Activated CD4-positive, alpha-beta T cell treated with anti-CD3 and anti-CD28 coated beads for 48 hours (primary cell): ENCODE data around the gene IGF2R.

ENCODE experiments used
- DNase-seq: peaks from one replicate; pipeline ENCODE4 v3.0.0-alpha.2; 2020

The IGF2R gene

DNA sequence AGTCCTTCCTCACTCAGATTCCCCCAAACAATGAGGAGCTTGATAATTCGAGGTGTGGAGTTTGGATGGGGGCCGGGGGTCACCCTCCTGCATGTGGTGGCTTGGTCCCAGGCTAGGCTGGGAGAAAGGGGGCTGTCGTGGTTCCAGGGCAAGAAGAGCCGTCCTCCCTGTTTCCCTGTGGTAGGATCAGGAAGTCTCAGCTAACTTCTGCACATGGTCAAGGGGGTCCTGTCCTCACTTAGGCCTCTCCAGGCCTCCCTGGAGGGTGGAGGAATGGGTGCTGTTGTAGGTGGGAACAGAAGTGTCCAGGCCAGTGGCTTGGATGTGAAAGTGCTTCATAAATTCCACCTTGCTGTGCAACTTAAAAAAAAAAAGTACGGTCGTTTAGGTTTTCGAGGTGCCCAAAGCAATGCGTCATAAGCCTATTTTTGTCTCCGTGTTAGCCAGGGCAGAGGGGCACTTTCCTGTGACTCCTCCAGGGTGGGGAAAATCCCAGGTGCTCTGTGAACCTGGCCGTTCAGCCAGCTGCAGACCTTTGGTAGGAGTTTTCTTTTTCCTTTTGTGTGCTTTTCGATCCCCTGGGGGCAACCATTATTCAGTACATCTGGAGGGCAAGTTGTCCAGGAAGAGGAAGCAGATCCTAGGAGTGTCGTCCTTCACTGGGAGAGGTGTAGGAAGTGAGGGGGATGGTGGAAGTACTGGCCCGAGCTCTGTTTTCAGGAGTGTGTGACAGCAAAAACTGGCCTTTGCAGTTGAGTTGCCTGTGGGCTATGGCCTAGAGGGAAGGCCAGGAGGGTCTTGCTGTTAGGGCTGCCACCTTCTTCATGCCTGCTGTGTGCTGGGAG, 9.6 kb downstream of the IGF2R start:
- peak; percentile 64 for DNase-seq

DNA sequence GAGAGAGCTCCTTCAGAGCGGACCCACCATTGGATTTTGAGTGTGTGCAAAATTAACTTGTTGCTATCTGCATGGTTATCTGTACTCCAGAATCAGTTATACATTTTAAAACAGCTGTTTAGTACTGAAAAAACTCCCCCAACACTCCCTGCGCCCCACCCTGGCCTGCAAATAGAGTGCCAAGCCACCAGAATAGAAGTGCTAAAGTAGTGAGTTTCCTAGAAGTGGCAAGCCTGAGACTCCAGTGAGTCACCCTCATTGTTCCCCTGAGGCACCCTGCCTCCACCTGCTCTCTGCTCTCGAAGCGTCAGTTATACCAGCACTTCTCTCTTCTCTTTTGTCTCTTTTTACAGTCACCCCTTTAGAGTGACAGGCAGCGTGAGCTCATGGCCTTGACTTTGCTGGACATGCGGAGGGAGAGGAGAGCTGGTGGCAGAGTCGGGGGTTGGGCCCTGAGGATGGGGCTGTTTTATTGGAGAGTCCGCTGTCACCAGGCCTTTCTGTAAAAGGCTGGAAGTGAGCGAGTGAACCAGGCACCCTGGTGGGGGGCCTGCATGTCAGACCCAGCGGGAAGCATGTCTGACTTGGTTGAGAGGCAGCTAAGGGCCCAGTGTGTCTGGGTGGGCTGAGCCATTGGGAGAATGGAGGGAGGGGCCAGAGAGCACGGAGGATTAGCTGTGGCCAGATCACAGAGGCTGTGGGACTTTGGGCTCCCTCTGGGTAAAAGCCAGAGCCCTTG, 10.4 kb downstream of the IGF2R start:
- peak; percentile 75 for DNase-seq

DNA sequence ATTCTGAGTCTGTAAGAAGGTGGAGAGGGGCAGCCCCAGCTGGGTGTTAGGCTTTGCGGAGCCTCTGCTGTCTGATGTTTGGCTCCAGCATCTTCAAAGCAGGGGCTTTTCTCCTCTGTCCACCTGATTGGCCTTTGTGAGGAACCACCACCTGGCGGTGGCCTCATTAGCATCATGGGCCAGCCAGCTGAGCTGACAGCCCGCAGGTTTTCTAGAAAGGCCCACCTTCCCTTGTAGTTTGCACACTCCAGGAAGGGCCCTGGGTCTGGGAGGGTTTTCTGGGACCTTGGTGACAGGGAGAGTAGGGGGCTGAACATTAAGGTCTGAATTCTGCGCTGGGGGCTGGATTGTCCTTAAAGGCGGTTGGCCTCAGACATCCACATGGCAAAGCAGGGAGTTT, 11.6 kb downstream of the IGF2R start:
- no peak for DNase-seq

DNA sequence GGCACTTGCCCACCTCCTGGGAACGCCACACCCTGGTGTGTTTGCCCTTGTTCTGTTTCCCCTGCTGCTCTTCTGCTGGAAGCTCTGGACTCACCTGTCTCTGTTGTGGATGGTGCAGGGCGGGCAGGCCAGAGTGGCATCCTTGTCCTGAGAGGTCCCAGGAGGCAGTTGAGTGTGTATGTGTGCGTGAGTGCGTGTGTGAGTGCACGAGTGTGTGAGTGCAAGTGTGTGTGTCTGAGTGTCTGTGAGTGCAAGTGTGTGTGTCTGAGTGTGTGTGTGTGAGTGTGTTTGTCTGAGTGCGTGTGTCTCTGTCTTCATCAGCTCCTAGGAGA, 12.2 kb downstream of the IGF2R start:
- no peak for DNase-seq

DNA sequence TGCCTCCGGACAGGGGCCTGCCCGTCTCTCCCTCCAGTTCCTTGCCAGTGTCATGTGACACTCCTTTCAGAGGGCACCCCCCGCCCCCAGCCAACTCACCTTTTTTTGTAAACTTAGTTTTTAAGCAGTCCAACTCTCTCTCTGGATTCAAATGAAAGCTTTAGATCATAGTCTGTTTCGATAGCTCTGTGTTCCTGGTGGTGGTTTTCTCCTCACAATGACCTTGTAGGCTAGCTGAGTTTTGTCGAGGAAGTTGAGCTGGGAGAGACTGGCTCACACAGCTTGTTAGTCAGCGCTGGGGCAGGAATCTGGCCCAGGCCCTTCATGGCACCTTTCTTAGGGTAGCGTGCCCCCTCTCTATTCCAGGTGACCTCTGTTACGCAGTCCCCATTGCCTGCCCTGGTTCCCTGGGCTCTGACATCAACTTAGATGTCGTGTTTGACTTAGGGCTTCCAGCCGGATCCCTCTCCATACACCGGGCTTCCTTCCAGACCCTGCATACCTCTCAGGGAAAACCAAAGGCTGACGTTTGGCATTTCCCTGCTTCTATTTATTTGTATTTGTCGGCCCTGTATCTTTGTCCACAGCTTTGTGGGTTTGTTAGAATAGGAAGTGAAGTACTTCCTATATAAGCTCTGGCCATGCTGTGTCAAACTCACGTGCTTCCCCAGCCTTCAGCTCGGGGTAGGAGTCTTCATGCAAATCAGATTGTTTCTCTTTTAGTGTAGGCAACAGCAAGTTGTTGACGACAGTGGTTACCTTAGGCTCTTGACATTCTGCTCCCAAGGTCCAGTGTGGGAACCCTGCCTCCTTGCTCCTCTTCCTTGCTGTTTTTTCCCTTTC, 12.7 kb downstream of the IGF2R start:
- peak; percentile 48 for DNase-seq

DNA sequence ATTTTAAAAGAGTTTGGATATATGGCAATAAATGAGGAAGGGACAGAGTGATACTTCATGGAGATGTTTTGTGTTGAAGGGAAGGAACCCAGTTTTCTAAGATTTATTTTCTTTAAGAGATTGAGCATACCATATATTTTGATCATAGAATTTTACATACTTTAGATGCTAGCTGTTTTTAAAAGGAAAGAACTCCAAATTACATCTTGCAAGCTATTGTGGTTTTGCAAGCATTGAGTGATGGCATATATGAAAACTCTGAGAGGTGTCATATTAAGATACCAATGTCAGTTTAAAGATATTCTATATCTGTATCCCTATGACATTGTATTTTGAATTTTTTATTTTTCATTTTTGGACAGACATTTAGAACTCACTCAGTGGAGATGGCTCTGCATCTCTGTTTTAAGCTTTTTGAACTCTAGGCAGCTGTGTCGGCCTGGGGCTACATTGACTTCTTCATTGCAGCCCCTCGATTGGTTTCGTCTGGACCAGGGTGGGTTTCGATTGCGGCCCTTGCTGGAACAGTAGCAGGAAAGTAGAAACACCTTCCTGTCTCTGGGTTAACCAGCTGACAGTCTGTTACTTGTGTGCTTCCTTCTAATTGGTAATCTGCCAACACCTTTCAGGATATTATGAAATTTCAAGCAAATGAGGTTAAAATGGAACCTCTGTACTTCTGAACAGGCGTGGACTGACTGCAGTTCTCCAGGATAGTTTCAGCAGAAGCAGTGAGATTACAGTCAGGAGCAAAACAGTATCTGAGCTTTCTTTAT, 14.0 kb downstream of the IGF2R start:
- DNase-seq, result no peak

DNA sequence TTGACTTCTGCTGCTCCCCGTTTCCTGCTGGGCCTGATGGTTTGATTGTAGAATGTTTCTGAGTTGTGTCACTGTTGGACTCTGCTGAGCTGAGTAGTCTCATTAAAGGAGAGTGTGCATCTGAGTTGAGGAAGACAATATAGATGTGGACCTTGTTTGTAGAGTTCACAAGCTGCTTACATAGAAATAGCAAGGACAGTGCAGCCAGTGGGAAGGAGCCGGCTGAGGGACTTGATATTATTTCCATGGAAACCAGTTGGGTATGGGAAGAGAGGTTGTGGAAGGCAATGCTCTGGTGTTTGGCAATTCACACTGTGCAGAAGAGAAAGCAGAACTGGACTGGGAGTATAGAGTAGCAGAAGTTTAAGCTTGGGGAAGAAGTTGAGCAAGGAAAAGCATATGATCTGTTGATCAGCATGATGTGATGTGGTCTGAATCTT, 14.8 kb downstream of the IGF2R start:
- DNase-seq, result no peak

DNA sequence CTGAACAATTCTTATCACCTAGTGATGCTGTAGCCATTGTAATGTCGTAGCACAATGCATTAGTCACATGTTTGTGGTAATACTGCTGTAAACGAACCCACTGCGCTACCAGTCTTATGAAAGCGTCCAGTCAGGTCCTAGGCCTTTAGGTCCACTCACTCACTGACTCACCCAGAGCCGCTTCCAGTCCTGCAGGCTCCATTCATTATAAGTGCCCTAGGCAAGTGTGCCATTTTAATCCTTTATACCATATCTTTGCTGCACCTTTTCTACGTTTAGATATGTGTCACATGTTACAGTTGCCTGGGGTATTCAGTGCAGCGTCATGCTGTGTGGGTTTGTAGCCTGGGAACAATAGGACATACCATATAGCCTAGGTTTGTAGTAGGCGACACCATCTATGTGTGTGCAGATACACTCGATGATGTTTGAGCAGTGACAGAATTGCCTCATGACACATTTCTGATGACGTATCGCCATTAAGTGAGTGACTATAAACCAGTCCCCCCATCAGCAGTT, 15.4 kb downstream of the IGF2R start:
- no peak for DNase-seq

DNA sequence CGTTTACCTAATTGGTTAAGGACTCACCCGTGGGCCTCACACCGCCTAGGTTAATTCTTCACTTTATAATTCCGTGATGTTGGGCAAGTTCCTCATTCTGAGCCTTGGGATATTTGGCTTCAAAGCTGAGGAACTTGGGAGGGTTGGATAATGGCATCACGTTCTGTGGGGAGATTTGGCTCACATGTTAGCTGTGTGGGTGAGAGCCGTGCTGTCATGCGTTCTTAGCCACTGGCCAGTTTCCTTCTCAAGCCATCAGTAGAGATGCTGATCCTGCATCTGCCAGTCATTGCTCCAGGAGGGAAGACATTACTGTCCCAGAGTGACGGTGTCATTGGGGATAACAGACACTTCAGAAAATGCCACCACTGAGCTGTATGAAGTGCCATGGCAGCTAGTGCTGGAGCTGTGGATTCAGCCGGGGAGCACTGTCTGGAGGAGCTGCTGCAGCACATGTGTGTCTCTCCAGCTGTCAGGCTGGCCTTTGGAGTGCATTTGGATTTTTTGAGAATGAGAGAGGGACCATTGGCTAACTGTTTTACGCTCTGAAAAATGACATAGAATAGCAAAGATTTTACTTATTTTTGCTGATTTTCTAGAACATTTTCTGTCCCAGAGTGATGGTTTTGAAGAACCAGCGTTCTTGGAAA, 16.5 kb downstream of the IGF2R start:
- no peak for DNase-seq

DNA sequence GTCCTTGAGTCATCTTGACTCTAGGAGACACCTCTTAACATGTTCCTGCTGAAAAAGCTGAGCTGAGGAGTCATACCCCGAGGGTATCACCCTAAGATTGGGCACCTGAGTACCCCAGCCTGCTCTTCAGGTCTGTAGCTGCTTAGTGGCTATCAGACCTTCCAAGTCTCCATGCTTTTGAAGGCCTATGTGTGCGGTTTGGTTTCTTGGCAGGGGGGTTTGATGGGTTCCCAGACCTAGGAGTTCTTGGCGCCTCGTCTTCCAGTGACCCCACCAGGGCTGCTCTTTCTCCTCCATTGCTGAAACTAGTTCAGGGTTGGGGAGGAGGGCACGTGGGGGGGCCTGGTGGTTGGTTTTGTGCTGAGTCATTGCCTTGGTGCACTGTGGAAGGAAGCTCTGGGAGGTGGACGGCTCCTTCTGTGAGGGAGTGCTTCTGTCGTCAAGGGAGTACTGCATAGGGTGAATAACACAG, 20.1 kb downstream of the IGF2R start:
- no peak for DNase-seq

DNA sequence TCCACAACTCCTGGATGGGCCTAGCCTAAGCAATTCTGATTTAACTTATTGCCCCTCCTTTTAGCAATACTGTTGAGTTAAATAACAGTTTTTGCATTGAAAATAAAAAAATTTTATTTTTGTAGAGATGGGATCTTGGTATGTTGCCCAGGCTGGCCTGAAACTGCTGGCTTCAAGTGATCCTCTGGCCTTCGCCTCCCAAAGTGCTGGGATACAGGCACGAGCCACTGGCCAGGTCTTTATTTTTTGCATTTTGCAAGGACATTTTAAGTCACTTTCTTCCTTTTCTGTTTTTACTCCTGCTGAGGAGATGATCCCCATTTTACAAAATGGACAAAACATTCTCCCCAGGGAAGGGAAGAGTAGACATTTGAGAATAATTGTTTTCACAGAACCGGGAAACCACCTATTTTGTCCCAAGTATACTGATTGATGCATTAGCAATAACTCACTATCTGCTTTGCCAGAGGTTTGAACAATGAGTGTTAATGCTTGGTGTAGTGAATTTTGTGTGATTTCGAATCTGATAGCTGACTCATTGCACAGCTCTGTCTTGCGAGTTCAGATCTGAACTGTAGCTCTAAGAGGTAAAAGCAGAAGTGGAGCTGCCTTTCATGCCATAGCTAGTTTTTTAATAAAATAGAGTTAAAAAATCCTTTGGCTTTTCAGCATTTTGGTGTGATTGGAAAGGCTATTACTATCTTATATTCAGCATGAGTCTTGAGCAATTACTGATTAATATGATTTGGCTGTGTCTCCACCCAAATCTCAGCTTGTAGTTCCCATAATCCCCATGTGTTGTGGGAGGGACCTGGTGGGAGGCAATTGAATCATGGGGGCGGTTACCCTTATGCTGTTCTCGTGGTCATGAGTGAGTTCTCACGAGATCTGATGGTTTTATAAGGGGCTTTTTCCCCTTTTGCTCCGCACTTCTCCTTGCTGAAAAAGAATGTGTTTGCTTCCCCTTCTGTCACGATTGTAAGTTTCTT, 20.9 kb downstream of the IGF2R start:
- DNase-seq, result no peak

DNA sequence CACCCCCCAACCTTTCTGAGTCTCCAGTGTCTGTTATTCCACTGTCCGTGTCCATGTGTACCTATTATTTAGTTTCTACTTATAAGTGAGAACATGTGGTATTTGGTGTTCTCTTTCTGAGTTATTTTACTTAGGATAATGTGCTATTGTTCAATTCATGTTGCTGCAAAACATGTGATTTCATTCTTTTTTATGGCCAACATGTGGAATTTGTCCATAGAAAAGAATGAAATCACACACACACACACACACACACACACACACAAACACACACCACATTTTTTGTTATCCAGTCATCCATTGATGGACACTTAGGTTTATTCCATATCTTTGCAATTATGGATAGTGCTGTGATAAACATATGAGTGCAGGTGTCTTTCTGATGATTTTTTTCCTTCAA, 23.5 kb downstream of the IGF2R start:
- no peak for DNase-seq

DNA sequence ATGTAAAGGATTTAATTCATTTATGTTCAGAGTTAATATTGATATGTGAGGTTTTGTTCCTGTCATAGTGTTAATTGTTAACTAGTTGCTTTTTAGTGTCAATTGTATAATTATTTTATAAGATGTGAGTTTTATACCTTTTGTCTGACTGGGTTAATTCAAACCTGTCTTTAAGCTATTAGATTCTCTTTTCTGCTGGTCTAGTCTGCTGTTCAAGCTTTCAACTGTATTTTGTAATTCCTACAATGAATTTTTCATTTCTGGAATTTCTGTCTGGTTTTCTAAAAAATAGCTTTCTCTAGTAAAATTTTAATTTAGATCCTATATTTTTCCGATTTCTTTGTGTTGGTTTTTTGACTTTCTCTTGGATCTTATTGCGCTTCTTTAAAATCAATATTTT, 26.5 kb downstream of the IGF2R start:
- DNase-seq, result no peak

DNA sequence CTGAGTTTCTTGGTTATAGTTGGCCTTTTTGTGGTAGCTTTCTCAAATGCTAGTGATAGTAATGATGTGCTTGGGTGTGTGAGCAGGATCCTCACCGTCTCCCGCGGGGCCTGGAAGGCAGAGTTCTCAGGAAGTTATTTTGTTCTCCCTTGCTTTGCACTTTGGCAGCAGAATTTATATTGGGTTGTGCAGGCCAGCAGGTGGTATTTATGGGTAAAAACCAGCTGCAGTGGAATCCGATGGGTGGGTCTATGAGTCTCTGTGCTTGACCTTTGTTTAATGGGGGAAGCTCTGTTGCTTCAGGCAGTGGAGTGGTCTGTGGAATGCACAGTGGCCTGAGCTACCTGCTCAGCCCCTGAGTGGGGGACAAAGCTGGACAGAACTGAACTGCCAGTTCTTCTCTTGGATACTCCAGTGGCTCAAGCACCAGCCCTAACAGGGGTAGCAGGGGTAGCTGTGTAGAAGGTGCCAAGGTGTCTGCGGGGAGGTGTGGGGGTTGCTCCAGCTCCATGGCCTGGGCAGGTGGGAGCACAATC, 27.3 kb downstream of the IGF2R start:
- no peak for DNase-seq

DNA sequence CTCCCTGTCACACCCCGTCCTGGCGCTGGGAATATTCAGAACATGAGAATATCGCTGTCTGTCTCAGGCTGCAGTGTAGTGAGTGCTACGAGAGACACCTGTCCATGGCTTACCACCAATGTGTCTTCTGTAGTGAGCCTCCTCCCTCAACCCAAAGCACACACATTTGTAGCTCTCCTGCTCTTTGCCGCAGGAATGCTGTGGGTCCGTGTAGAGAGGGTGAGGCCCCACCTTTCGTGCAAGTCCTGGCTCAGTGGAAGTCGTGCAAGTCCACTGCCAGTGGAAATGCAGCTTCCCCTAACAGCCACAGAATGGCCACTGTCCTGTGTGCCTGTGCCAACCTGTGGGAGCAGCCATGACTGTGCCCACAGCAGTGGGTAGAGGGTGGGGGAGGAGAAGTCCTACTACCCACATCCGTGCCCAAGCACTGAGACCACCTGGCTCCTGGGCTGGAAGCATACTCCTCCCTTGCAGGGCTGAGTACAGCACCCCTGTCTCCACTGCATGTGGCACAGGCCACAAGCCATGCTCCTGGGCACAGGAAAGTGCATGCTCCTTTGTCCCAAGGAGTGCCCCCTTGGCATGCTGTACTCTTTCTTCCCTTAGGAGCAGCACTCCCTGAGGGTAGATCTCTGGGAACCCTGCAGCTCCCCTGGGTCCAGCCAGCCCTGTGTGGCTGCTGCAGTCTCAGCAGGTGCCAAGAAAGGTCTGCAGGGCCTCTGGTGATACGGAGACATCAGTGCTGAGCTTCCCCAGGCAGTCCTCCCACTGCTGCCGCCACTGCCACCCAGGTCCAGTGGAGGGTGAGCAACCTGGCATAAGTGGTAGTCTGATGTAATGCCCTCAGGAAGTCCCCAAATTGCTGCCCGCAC, 28.0 kb downstream of the IGF2R start:
- no peak for DNase-seq

DNA sequence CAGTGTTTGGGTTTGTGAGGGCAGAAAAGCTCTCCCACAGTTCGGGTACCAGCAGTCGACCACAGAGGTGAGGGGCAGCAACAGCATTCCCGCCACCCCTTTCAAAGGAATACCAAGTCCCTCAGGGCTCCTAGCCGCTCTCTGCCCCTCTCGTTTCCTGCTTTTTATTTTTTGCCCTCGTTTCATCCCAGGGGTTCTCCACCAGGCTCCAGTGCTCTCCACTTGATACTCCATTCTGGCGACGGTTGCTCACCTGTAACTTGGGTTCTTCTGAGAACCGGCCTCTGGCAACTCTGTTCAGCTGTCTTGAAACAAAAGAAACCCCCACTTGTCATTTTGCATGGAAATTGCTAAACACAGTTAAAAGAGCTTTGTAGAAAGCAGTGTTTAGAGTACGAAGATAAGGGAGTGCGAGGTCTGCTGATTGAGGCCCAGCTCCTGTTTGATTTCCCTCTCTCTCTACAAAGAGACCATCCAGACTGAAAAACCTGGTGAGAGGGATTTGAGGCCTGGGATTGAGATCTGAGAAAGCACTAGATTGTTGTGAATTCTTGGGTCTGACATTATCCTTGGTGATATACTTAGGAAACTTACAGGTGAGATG, 28.7 kb downstream of the IGF2R start:
- DNase-seq, result no peak

DNA sequence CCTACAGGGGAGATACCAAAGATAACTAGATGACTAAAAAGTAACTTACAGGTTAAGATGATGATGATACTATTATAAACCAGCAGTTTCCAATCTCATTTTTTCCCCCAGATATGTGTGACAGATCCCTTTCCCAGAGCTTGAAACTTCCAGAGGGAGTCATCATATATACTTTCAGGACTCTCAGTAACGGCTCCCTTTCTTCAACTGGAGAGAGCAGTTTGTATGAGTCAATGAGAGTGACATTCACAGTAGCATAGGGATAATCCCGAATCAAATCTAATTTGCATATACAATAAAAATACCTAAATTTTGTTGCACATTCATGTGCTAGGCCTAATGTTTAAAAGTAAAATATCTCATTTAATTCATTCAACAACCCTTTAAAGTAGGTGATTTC, 29.7 kb downstream of the IGF2R start:
- no peak for DNase-seq

DNA sequence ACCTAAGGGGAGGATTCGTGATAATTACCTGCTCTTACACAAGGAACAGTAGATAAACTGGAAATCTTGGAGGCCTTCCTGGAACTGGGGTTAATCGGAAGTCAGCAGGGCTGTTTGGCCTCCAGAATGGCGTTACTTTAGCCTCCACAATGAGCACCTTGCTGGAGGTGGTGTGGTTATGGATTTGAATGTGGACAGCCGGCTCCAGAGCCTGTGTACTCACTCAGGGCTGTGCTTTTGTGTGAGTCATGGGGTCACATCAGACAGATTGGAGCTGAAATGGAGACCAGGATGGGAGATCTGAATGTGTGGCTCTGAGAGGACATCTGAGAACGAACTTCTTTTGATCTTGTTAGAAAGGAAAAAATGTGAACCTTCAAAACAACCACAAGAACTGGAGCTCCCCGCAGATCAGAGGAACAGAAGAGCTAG, 30.4 kb downstream of the IGF2R start:
- no peak for DNase-seq

DNA sequence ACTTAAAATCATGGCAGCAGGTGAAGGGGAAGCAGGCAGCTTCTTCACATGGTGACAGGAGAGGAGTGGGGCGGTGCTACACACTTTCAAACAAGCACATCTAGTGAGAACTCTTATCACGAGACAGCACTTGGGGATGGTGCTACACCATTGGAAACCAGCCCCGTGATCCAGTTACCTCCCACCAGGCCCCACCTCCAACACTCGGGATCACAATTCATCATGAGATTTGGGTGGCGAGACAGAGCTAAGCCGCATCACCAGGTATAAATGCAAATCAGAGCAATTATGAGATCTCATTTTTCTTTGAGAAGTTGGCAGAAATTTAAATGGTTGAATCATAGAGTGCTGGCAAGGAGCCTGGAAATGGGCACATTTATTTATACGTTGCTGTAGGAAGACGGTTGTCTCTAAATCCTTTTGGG, 31.4 kb downstream of the IGF2R start:
- no peak for DNase-seq
